Natural killer cell (primary cell): ENCODE results near the gene SLC2A14. TPM values are rescaled to one million over a fixed set of nuclear protein-coding genes. Genes with fewer than 3 reads are reported as not detected.

Experiments used
- ATAC-seq, 3 donors: fragments of 150-1000 bp in 2 of 3; fragments of 200-7000 bp in 1 of 3; cut with Tn5 transposase; 1 replicate in 1 of 3; 2 replicates in 2 of 3; pipeline ENCODE4 v1.10.0; 2021; ENCODE audit warnings: mild to moderate bottlenecking in 2 of 3, moderate library complexity in 2 of 3
- DNase-seq, 2 donors: peaks; one replicate each; pipeline versions ENCODE4 v3.0.0 to v3.0.0-alpha.2; 2013 to 2021; ENCODE audit warnings: mixed read lengths in 1 of 2
- H3K27ac ChIP-seq: one replicate; pipeline ENCODE4 v1.5.1; 2013; ENCODE audit warnings: mild to moderate bottlenecking, low read length
- H3K27me3 ChIP-seq: one replicate; pipeline ENCODE4 v1.6.1; 2013; ENCODE audit warnings: low read length; ENCODE audit not compliant: control insufficient read depth, insufficient read depth
- H3K36me3 ChIP-seq: one replicate; pipeline ENCODE4 v1.6.1; 2013; ENCODE audit warnings: low read length; ENCODE audit not compliant: control insufficient read depth, insufficient read depth
- H3K4me1 ChIP-seq: one replicate; pipeline ENCODE4 v1.6.1; 2013; ENCODE audit warnings: low read length; ENCODE audit not compliant: control insufficient read depth, insufficient read depth
- H3K4me3 ChIP-seq: one replicate; pipeline ENCODE4 v1.5.1; 2013; ENCODE audit warnings: low read length
- H3K9me3 ChIP-seq: one replicate; pipeline ENCODE4 v1.6.1; 2013; ENCODE audit warnings: low read length; ENCODE audit not compliant: control insufficient read depth, insufficient read depth
- H3K27ac Mint-ChIP-seq, 2 donors: one replicate each; pipeline ENCODE4 v1.8.0; 2022; ENCODE audit warnings: mild to moderate bottlenecking in 2 of 2, mixed read lengths in 2 of 2, moderate library complexity in 1 of 2
- H3K27me3 Mint-ChIP-seq, 2 donors: one replicate each; pipeline ENCODE4 v1.8.0; 2022; ENCODE audit warnings: low read depth in 2 of 2, mixed read lengths in 2 of 2
- H3K36me3 Mint-ChIP-seq: one replicate; pipeline ENCODE4 v1.8.0; 2022; ENCODE audit warnings: mixed read lengths
- H3K4me1 Mint-ChIP-seq, 2 donors: one replicate each; pipeline ENCODE4 v1.8.0; 2022; ENCODE audit warnings: mixed read lengths in 2 of 2
- H3K4me3 Mint-ChIP-seq: one replicate; pipeline ENCODE4 v1.8.0; 2022; ENCODE audit warnings: mild to moderate bottlenecking, moderate library complexity, mixed read lengths
- H3K9me3 Mint-ChIP-seq, 2 donors: one replicate each; pipeline ENCODE4 v1.8.0; 2022; ENCODE audit warnings: mixed read lengths in 2 of 2
- WGBS: methylation state at CpG from one replicate; pipeline ENCODE4 v1.1.7; 2013; ENCODE audit warnings: missing lambda C conversion rate; ENCODE audit not compliant: insufficient coverage; 5-methylcytosine and 5-hydroxymethylcytosine counted together
- intact Hi-C: fragments of 100-400 bp; cut with micrococcal nuclease; formaldehyde crosslinking; loops from one replicate; pipeline ENCODE4 v1.14.2; 2022
- total RNA-seq, 4 donors: library from RNA; stranded (reverse); fragments of 120-200 nt in 1 of 4; gene quantifications; one replicate each; pipeline versions ENCODE4 v1.2.3 to v1.2.4, GENCODE V29; 2013 to 2022
- TF ChIP-seq, protein P1 (sequence below): fragments of 200-600 bp; IDR thresholded peaks from one replicate; pipeline ENCODE4 v1.8.0; 2022; ENCODE audit warnings: antibody characterized with exemption

Gene SLC2A14
- total RNA-seq, 3 donors from 2014 or later (not counting 1 experiment from before 2014, with no cell fraction given), result 0.12 to 7.9 (median 0.25) TPM

DNA sequence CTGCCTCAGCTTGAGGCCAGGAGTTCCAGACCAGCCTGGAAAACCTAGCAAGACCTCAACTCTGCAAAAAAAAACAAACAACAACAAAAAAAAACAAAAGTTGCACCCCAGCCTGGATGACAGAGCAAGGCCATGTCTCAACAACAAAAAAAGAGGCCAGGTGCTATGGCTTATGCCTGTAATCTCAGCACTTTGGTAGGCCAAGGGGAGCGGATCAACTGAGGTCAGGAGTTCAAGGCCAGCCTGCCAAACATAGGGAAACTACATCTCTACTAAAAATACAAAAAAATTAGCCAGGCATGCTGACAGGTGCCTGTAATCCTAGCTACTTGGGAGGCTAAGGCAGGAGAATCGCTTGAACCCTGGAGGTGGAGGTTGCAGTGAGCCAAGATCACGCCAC, 6.5 kb upstream of the SLC2A14 start:
- Histone ChIP-seq H3K4me3 (no peak overlapping the region), H3K36me3 (no peaks in the 10 kb centered on the region), H3K9me3 (no peaks in the 10 kb centered on the region), H3K27me3 (no peaks in the 10 kb centered on the region), H3K4me1 (no peaks in the 10 kb centered on the region), H3K27ac (no peak overlapping the region)
- H3K4me3 Mint-ChIP-seq, result no peak overlapping the region
- no peaks in the 10 kb centered on the region for H3K9me3 Mint-ChIP-seq
- H3K27ac Mint-ChIP-seq, result no peak overlapping the region
- intact Hi-C loops, result no loop called here
- H3K4me1 Mint-ChIP-seq, result no peaks in the 10 kb centered on the region
- DNase-seq (no peak), ATAC-seq (no peak)
- TF ChIP-seq, protein P1, sequence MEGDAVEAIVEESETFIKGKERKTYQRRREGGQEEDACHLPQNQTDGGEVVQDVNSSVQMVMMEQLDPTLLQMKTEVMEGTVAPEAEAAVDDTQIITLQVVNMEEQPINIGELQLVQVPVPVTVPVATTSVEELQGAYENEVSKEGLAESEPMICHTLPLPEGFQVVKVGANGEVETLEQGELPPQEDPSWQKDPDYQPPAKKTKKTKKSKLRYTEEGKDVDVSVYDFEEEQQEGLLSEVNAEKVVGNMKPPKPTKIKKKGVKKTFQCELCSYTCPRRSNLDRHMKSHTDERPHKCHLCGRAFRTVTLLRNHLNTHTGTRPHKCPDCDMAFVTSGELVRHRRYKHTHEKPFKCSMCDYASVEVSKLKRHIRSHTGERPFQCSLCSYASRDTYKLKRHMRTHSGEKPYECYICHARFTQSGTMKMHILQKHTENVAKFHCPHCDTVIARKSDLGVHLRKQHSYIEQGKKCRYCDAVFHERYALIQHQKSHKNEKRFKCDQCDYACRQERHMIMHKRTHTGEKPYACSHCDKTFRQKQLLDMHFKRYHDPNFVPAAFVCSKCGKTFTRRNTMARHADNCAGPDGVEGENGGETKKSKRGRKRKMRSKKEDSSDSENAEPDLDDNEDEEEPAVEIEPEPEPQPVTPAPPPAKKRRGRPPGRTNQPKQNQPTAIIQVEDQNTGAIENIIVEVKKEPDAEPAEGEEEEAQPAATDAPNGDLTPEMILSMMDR, result no peak
- no peaks in the 10 kb centered on the region for H3K36me3 Mint-ChIP-seq
- no peaks in the 10 kb centered on the region for H3K27me3 Mint-ChIP-seq
- WGBS, result 94% methylated on average over 3 of the region's 3 CpGs

DNA sequence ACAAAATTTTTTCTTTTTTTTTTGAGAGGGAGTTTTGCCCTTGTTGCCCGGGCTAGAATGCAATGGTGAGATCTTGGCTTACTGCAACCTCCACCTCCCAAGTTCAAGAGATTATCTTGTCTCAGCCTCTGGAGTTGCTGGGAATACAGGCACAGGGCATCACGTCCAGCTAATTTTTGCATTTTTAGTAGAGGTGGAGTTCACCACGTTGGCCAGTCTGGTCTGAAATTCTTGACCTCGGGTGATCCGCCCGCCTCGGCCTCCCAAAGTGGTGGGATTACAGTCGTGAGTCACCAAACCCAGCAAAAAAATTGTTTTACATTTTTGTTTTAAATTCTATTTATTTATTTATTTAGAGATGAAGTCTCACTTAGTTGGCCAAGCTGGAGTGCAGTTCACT, 4.7 kb upstream of the SLC2A14 start:
- WGBS, result 93% methylated on average over 5 of the region's 8 CpGs
- Mint-ChIP-seq H3K9me3 (no peaks in the 10 kb centered on the region), H3K36me3 (no peaks in the 10 kb centered on the region), H3K4me1 (no peaks in the 10 kb centered on the region), H3K27me3 (peaks cover 11 to 13% of the 10 kb centered on the region in 2 donors), H3K27ac (no peak overlapping the region), H3K4me3 (no peak overlapping the region)
- no peak for ATAC-seq
- Histone ChIP-seq H3K27ac (no peak overlapping the region), H3K36me3 (no peaks in the 10 kb centered on the region), H3K4me3 (no peak overlapping the region), H3K9me3 (no peaks in the 10 kb centered on the region), H3K27me3 (peaks cover 16% of the 10 kb centered on the region), H3K4me1 (peaks cover 9% of the 10 kb centered on the region)
- DNase-seq, result no peak
- intact Hi-C loops, result no loop called here
- TF ChIP-seq, protein P1, result no peak

DNA sequence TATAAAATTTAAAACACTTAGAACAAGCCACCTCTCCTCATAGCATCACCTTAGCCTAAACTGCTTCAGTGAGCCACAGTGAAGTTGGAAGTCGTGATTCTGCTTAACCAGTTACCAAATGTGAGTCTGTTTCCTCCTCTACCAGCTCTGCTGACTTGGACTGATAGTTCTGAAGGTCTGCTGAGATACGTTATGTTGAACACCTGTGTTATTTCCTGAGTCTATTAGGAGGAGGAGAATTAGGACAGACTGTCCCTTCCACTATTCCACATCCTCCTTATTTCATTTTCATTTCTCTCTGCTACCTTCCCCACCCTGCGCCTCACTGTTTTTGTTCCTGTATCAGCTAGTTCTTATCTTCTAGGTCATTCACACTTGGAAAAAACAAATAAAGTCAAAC, 2.4 kb downstream of the SLC2A14 start:
- H3K4me3 Mint-ChIP-seq, result no peak overlapping the region
- Histone ChIP-seq H3K36me3 (no peaks in the 10 kb centered on the region), H3K9me3 (no peaks in the 10 kb centered on the region), H3K4me1 (peaks cover 11% of the 10 kb centered on the region), H3K4me3 (no peak overlapping the region), H3K27me3 (peaks cover 26% of the 10 kb centered on the region), H3K27ac (no peak overlapping the region)
- no peaks in the 10 kb centered on the region for H3K4me1 Mint-ChIP-seq
- 72% methylated on average over 2 of the region's 3 CpGs for WGBS
- H3K27ac Mint-ChIP-seq, result no peak overlapping the region
- intact Hi-C loops, result no loop called here
- TF ChIP-seq, protein P1, result no peak
- peaks cover 31 to 36% of the 10 kb centered on the region in 2 donors for H3K27me3 Mint-ChIP-seq
- no peaks in the 10 kb centered on the region for H3K9me3 Mint-ChIP-seq
- DNase-seq (no peak), ATAC-seq (no peak)
- no peaks in the 10 kb centered on the region for H3K36me3 Mint-ChIP-seq

DNA sequence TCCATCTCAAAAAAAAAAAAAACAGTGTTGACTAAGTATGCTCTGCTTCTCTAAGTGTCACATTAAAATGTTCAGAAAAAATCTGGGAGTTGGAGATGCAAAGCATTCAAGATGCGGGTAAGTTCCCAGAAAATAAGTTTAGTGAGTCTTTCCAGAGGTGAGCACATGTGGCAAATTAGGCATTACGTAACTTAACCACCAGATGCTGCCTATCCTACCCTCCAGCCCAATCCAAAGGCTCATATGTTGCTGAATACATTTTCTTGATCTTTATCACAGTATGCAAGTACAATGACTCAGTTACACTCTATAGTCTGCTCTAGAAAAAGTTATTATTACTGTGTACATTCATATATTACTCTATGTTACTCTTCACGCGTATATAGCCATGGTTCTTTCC, 3.6 kb downstream of the SLC2A14 start:
- intact Hi-C loops, result no loop called here
- no peaks in the 10 kb centered on the region for H3K36me3 Mint-ChIP-seq
- H3K27me3 Mint-ChIP-seq, result peaks cover 31 to 35% of the 10 kb centered on the region in 2 donors

More for the DNA sequence above, 3.6 kb downstream of the SLC2A14 start:
- Mint-ChIP-seq H3K9me3 (no peaks in the 10 kb centered on the region), H3K4me1 (no peaks in the 10 kb centered on the region), H3K27ac (no peak overlapping the region), H3K4me3 (no peak overlapping the region)
- no peak overlapping the region for H3K4me3 ChIP-seq
- H3K27ac ChIP-seq, result no peak overlapping the region
- no peaks in the 10 kb centered on the region for H3K9me3 ChIP-seq
- peaks cover 11% of the 10 kb centered on the region for H3K4me1 ChIP-seq
- ATAC-seq, result no peak
- TF ChIP-seq, protein P1, result no peak
- no peaks in the 10 kb centered on the region for H3K36me3 ChIP-seq
- peaks cover 26% of the 10 kb centered on the region for H3K27me3 ChIP-seq
- no peak for DNase-seq
- 91% methylated on average over 3 of the region's 4 CpGs for WGBS
